Measurements from ENCODE around the gene CSF1R. TPM values are rescaled to one million over a fixed set of nuclear protein-coding genes. Genes with fewer than 3 reads are reported as not detected.

The CSF1R gene
- total RNA-seq, 1 experiment from 2014 or later = 5.8 TPM

GRCh38 chr5:150057511-150057910 lies 28.8 kb downstream of the CSF1R start:
- Mint-ChIP-seq H3K4me3 (ENCODE audit: unreplicated experiment) (no peak overlapping the region), H3K9me3 (ENCODE audit: unreplicated experiment) (no peaks in the 10 kb centered on the region), H3K27me3 (ENCODE audit: insufficient read depth, unreplicated experiment) (no peaks in the 10 kb centered on the region), H3K27ac (ENCODE audit: unreplicated experiment) (no peak overlapping the region), H3K4me1 (ENCODE audit: low read depth, unreplicated experiment) (peaks cover 4% of the 10 kb centered on the region), H3K36me3 (ENCODE audit: insufficient read depth, unreplicated experiment) (peaks cover 39% of the 10 kb centered on the region)
- CTCF ChIA-PET = no interaction called here
- H3K9me3 ChIP-seq = no peaks in the 10 kb centered on the region
- H3K36me3 ChIP-seq (ENCODE audit: control insufficient read depth, insufficient read depth, low read length) = no peaks in the 10 kb centered on the region; the same call in 1 of the 2 replicates
- H3K4me3 ChIP-seq (ENCODE audit: low read depth, low read length) = no peak overlapping the region
- no TSS peak for BruUV-seq (replicated peaks)
- POLR2A ChIA-PET = no interaction called here
- peaks cover 4% of the 10 kb centered on the region; the same call in 1 of the 2 replicates for H3K4me1 ChIP-seq
- TF ChIP-seq, protein P1, sequence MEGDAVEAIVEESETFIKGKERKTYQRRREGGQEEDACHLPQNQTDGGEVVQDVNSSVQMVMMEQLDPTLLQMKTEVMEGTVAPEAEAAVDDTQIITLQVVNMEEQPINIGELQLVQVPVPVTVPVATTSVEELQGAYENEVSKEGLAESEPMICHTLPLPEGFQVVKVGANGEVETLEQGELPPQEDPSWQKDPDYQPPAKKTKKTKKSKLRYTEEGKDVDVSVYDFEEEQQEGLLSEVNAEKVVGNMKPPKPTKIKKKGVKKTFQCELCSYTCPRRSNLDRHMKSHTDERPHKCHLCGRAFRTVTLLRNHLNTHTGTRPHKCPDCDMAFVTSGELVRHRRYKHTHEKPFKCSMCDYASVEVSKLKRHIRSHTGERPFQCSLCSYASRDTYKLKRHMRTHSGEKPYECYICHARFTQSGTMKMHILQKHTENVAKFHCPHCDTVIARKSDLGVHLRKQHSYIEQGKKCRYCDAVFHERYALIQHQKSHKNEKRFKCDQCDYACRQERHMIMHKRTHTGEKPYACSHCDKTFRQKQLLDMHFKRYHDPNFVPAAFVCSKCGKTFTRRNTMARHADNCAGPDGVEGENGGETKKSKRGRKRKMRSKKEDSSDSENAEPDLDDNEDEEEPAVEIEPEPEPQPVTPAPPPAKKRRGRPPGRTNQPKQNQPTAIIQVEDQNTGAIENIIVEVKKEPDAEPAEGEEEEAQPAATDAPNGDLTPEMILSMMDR (IDR thresholded peaks at IDR 0.05; ENCODE audit: insufficient read depth in 1 of 2, low read depth in 1 of 2, low read length in 1 of 2, severe bottlenecking in 1 of 2, unreplicated experiment in 1 of 2) = no peak
- DNase-seq = no peak
- H3K27me3 ChIP-seq (replicated peaks; ENCODE audit: control insufficient read depth, insufficient read depth, low read length) = no peaks in the 10 kb centered on the region
- intact Hi-C loops (cut with micrococcal nuclease; ENCODE audit: unreplicated experiment) = loop anchor here (5.0 kb wide), 1 partner anchor 55 kb away; no protein-coding TSS in a partner anchor

DNA sequence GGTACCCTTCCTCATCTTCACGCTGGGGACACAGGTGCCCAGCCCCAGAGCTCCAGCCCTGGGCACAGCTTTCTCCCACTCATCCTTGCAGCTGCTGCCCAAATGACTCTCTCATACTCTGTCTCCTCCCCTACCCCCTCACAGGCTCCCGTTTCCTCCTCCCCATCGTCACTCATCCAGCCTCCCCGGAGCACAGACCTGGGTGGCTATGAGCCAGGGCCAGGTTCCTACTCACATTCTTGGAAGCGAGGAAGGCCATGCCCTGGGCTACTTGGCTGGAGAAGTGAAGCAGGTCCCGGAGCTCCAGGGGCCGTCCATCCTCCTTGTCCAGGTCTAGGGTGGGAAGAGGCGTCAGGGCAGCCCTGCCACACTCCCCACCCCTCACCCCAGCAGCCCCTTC lies 29.3 kb downstream of the CSF1R start:
- no peaks in the 10 kb centered on the region for H3K9me3 ChIP-seq
- TF ChIP-seq, protein P1 (IDR thresholded peaks at IDR 0.05; ENCODE audit: insufficient read depth in 1 of 2, low read depth in 1 of 2, low read length in 1 of 2, severe bottlenecking in 1 of 2, unreplicated experiment in 1 of 2) = no peak
- no TSS peak for BruUV-seq (replicated peaks)
- Mint-ChIP-seq H3K36me3 (ENCODE audit: insufficient read depth, unreplicated experiment) (peaks cover 43% of the 10 kb centered on the region), H3K4me3 (ENCODE audit: unreplicated experiment) (no peak overlapping the region), H3K27ac (ENCODE audit: unreplicated experiment) (no peak overlapping the region), H3K27me3 (ENCODE audit: insufficient read depth, unreplicated experiment) (no peaks in the 10 kb centered on the region), H3K9me3 (ENCODE audit: unreplicated experiment) (no peaks in the 10 kb centered on the region), H3K4me1 (ENCODE audit: low read depth, unreplicated experiment) (no peaks in the 10 kb centered on the region)
- H3K4me1 ChIP-seq = no peaks in the 10 kb centered on the region
- H3K27me3 ChIP-seq (replicated peaks; ENCODE audit: control insufficient read depth, insufficient read depth, low read length) = no peaks in the 10 kb centered on the region
- POLR2A ChIA-PET = interaction anchor here (0.6 kb wide), 1 partner anchor 17 kb away, joined by 7 read pairs; no protein-coding TSS in a partner anchor
- CTCF ChIA-PET = no interaction called here
- DNase-seq = no peak
- no peaks in the 10 kb centered on the region; the same call in 1 of the 2 replicates for H3K36me3 ChIP-seq (ENCODE audit: control insufficient read depth, insufficient read depth, low read length)
- no peak overlapping the region for H3K4me3 ChIP-seq (ENCODE audit: low read depth, low read length)
- intact Hi-C loops (cut with micrococcal nuclease; ENCODE audit: unreplicated experiment) = loop anchor here (5.0 kb wide), 1 partner anchor 55 kb away; no protein-coding TSS in a partner anchor

GRCh38 chr5:150056075-150056443 lies 30.3 kb downstream of the CSF1R start:
- Histone ChIP-seq H3K36me3 (ENCODE audit: control insufficient read depth, insufficient read depth, low read length) (peaks cover 2% of the 10 kb centered on the region; the same call in 1 of the 2 replicates), H3K27me3 (replicated peaks; ENCODE audit: control insufficient read depth, insufficient read depth, low read length) (no peaks in the 10 kb centered on the region), H3K4me3 (ENCODE audit: low read depth, low read length) (no peak overlapping the region), H3K4me1 (no peaks in the 10 kb centered on the region), H3K9me3 (no peaks in the 10 kb centered on the region)
- ChIA-PET CTCF (interaction anchor here (1.1 kb wide), 1 partner anchor 106 kb away, joined by 3 read pairs; no protein-coding TSS in a partner anchor), POLR2A (no interaction called here)
- intact Hi-C loops (cut with micrococcal nuclease; ENCODE audit: unreplicated experiment) = loop anchor here (5.0 kb wide), 1 partner anchor 56 kb away; no protein-coding TSS in a partner anchor
- H3K4me1 Mint-ChIP-seq (ENCODE audit: low read depth, unreplicated experiment) = no peaks in the 10 kb centered on the region
- H3K36me3 Mint-ChIP-seq (ENCODE audit: insufficient read depth, unreplicated experiment) = peaks cover 51% of the 10 kb centered on the region
- BruUV-seq (replicated peaks) = no TSS peak
- no peak overlapping the region for H3K4me3 Mint-ChIP-seq (ENCODE audit: unreplicated experiment)
- peak overlapping the region; percentile 16 for H3K27ac Mint-ChIP-seq (ENCODE audit: unreplicated experiment)
- no peaks in the 10 kb centered on the region for H3K27me3 Mint-ChIP-seq (ENCODE audit: insufficient read depth, unreplicated experiment)
- DNase-seq = no peak
- TF ChIP-seq, protein P1 (IDR thresholded peaks at IDR 0.05; ENCODE audit: insufficient read depth in 1 of 2, low read depth in 1 of 2, low read length in 1 of 2, severe bottlenecking in 1 of 2, unreplicated experiment in 1 of 2) = no peak
- H3K9me3 Mint-ChIP-seq (ENCODE audit: unreplicated experiment) = no peaks in the 10 kb centered on the region
